Measurements from ENCODE around the gene ATXN2. TPM values are rescaled to one million over a fixed set of nuclear protein-coding genes. Genes with fewer than 3 reads are reported as not detected.
"Not testable (repeated sequence)": the region's sequence is repeated elsewhere in the genome, so short reads cannot be mapped to it uniquely, and the experiment has no call there.

The ATXN2 gene
- total RNA-seq, 1 donor from 2014 or later = 50.0 TPM

DNA sequence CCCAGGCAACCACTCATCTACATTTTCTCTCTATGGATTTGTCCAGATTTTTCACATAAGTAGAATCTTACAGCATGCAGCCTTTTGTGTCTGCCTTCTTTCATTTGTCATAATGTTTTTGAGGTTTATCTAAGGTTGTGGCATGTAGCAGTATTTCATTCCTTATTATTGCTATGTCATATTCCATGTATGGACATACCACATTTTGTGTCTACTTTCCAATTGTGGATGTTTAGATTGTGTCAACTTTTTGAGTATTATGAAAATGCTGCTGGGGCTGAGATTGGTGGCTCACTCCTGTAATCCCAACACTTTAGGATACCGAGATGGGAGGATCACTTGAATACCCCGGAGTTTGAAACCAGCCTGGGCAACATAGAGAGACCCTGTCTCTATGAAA, 3.2 kb upstream of the ATXN2 start:
- no peaks in the 10 kb centered on the region for H3K9me3 ChIP-seq (replicated peaks)
- TF ChIP-seq, protein P1, sequence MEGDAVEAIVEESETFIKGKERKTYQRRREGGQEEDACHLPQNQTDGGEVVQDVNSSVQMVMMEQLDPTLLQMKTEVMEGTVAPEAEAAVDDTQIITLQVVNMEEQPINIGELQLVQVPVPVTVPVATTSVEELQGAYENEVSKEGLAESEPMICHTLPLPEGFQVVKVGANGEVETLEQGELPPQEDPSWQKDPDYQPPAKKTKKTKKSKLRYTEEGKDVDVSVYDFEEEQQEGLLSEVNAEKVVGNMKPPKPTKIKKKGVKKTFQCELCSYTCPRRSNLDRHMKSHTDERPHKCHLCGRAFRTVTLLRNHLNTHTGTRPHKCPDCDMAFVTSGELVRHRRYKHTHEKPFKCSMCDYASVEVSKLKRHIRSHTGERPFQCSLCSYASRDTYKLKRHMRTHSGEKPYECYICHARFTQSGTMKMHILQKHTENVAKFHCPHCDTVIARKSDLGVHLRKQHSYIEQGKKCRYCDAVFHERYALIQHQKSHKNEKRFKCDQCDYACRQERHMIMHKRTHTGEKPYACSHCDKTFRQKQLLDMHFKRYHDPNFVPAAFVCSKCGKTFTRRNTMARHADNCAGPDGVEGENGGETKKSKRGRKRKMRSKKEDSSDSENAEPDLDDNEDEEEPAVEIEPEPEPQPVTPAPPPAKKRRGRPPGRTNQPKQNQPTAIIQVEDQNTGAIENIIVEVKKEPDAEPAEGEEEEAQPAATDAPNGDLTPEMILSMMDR (IDR thresholded peaks at IDR 0.05; ENCODE audit: borderline replicate concordance) = no peak
- DNase-seq = no peak
- H3K27me3 ChIP-seq (ENCODE audit: low read depth) = no peaks in the 10 kb centered on the region
- intact Hi-C loops (cut with micrococcal nuclease) = no loop called here
- no peak overlapping the region for H3K27ac ChIP-seq (replicated peaks)
- no peak overlapping the region for H3K4me3 ChIP-seq
- H3K4me1 ChIP-seq = peaks cover 28% of the 10 kb centered on the region
- no peaks in the 10 kb centered on the region for H3K36me3 ChIP-seq

DNA sequence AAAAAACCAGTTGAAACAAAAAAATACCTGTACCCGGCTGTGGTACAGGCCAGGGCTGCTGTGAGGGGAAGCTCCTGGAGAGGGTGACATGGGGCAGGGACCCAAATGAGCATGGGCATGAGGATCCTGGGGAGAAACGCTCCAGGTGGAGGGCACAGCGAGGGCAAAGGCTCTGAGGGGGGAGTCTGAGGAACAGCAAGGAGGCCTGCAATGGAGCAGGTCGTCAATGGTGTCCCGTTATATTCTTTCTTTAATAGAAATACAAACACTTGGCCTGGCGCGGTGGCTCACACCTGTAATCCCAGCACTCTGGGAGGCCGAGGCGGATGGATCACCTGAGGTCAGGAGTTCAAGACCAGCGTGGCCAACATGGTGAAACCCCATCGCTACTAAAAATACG, 1.9 kb upstream of the ATXN2 start:
- H3K9me3 ChIP-seq (replicated peaks); H3K4me3 ChIP-seq; H3K27ac ChIP-seq (replicated peaks); H3K27me3 ChIP-seq (ENCODE audit: low read depth); H3K36me3 ChIP-seq; intact Hi-C loops (cut with micrococcal nuclease); DNase-seq: not testable (repeated sequence)
- peaks cover 40% of the 10 kb centered on the region for H3K4me1 ChIP-seq

DNA sequence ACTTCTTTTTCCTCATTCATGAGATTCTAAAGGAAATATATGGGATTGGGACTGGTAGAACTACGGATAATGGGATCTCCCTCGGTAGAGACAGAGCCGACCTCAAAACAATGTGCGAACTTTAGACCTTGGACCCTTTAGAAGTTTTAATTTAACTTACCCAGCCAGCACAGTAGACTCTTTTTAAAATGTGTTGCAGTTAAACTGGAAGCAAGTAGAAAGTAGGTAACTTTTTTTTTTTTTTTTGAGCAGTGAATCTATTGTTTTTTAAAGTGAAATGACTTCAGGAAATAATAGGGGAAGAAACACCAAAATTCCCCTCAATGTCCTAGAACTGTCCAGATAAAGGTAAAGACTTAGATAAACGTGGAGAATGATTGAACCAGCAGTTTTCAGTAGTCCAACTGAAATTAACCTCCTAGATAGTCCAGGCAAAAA, 1.1 kb upstream of the ATXN2 start:
- no peaks in the 10 kb centered on the region for H3K9me3 ChIP-seq (replicated peaks)
- peak overlapping the region; percentile 99 for H3K4me3 ChIP-seq
- peaks cover 48% of the 10 kb centered on the region for H3K4me1 ChIP-seq
- intact Hi-C loops (cut with micrococcal nuclease) = no loop called here
- H3K27ac ChIP-seq (replicated peaks) = peak overlapping the region; percentile 100
- no peaks in the 10 kb centered on the region for H3K36me3 ChIP-seq
- no peaks in the 10 kb centered on the region for H3K27me3 ChIP-seq (ENCODE audit: low read depth)
- TF ChIP-seq, protein P1 (IDR thresholded peaks at IDR 0.05; ENCODE audit: borderline replicate concordance) = no peak
- no peak for DNase-seq

DNA sequence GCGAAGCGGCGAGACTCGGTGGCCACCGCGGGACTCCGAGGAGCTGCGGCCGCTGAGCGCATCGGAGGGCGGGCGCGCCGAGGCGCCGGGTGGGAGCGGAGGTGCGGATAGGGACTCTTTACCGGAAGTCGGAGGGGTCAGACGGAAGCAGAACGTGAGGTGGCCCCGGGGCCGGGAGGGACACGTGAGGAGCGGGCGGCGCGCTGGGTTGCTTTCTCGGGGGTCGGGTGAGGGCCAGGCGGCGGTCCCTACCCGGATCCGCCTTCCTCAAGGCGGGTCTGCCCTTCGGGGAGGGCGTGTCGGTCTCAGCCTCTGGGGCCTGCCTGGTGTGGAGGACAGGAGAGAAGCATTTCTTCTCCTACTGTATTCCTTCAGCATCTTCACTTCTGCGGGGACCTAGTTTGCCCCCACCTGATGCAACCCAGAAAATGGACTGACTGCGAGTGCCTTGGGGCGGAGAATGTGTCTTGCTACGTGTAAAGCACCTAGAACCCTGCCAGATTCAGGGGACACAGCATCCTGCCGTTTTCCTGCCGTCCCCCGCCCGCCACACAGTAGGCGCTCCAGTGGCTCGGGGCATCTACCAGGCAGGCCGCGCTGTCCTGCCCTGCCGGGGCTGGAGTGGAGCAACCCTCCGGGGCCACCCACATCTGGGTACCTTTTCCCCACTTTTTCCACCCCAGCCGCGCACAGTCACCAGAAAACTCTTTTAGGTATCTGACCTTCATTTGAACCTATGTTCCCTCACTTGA, 514 bp upstream of the ATXN2 start:
- H3K9me3 ChIP-seq (replicated peaks) = no peaks in the 10 kb centered on the region
- no peaks in the 10 kb centered on the region for H3K27me3 ChIP-seq (ENCODE audit: low read depth)
- peak; percentile 92 for DNase-seq
- peak overlapping the region; percentile 99 for H3K4me3 ChIP-seq
- H3K36me3 ChIP-seq = no peaks in the 10 kb centered on the region
- TF ChIP-seq, protein P1 (IDR thresholded peaks at IDR 0.05; ENCODE audit: borderline replicate concordance) = no peak
- H3K4me1 ChIP-seq = peaks cover 54% of the 10 kb centered on the region
- peak overlapping the region; percentile 100 for H3K27ac ChIP-seq (replicated peaks)
- intact Hi-C loops (cut with micrococcal nuclease) = no loop called here

DNA sequence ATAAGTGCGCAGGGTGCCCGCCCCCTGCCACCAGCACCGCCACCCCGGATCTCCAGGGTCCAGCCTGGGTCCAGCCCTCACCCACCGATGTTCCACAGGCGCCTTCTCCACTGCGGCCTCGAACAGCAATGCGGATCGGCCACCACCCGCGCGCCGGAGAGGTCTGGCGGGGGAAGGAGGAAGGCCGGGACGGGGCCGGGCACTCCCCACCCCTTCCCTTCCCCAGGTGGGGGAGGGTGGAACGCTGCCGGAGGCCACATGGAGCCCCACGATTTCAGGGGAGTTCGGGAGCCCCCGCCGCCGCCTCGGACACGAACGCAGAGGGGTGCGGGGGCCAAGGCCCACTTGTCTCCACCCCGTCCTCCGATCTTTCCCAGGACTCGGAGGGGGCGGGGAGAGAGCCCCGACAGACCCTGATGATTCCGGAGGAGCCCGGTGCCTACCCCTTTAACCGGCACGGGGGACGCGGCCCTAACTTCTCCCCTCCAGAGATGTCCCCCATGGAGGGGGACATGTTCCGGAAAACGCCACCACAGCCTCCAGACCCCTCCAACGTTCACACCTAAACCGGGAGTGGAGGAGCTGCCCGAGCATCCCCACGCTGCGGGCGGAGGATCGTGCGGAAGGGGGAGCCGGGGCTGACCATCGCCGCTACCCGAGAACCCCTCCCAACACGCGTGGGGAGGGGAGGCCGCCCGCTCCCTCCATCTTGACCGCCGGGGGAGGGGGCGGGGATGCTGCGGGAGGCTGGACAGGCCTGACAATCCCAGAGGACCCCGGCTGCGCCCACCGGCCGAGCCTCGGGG, 1.1 kb downstream of the ATXN2 start:
- peak; percentile 53 for DNase-seq
- intact Hi-C loops (cut with micrococcal nuclease) = no loop called here
- Histone ChIP-seq H3K36me3 (no peaks in the 10 kb centered on the region), H3K27me3 (ENCODE audit: low read depth) (no peaks in the 10 kb centered on the region), H3K4me3 (peak overlapping the region; percentile 99), H3K9me3 (replicated peaks) (no peaks in the 10 kb centered on the region), H3K4me1 (peaks cover 70% of the 10 kb centered on the region), H3K27ac (replicated peaks) (peak overlapping the region; percentile 100)
- TF ChIP-seq, protein P1 (IDR thresholded peaks at IDR 0.05; ENCODE audit: borderline replicate concordance) = no peak

Data from left ventricle myocardium inferior (tissue), 1 donor.